A549 (cell line): ENCODE results near the gene KLRD1. TPM values are rescaled to one million over a fixed set of nuclear protein-coding genes. Genes with fewer than 3 reads are reported as not detected.

Experiments used
- ATAC-seq, 2 experiments: fragments of 200-7000 bp in 1 of 2; fragments of >200 bp in 1 of 2; cut with Nextera tagmentation in 1 of 2; cut with Tn5 transposase in 1 of 2; 3 replicates each; pipeline versions ENCODE4 v1.8.0 to v1.9.1; 2018 to 2020; ENCODE audit warnings: mild to moderate bottlenecking in 1 of 2, moderate library complexity in 1 of 2
- CTCF ChIA-PET: fragments of 300-600 bp; sonication (Branson Sonifier 250); formaldehyde crosslinking; extraction: SDS; loops from one replicate; lab custom pipeline; 2021; ENCODE audit warnings: antibody characterized with exemption, inconsistent platforms; lab: Yijun Ruan, JAX
- POLR2A ChIA-PET: fragments of 350-600 bp; formaldehyde crosslinking; extraction: SDS; loops from one replicate; lab custom pipeline; 2021; ENCODE audit warnings: antibody characterized with exemption, inconsistent platforms; lab: Yijun Ruan, JAX
- DNase-seq, 2 experiments: peaks; one replicate each; pipeline versions ENCODE4 v3.0.0 to v3.0.0-alpha.2; 2011 to 2016; ENCODE audit warnings: low read depth in 1 of 2, low spot score in 1 of 2
- FAIRE-seq: peaks from 2 replicates; lab custom pipeline; 2011; peaks lifted over from hg19 to GRCh38; lab: Jason Lieb, UNC
- H3K27ac ChIP-seq, 2 experiments: fragments of >200 bp; sonication (Bioruptor Twin); formaldehyde crosslinking; 3 replicates each; pipeline ENCODE4 v1.5.1; 2016 to 2017
- H3K4me1 ChIP-seq: fragments of >200 bp; sonication (Bioruptor Twin); formaldehyde crosslinking; 3 replicates; pipeline ENCODE4 v1.6.1; 2016
- H3K4me2 ChIP-seq: fragments of >200 bp; sonication (Bioruptor Twin); formaldehyde crosslinking; 3 replicates; pipeline ENCODE4 v1.6.1; 2016
- H3K4me3 ChIP-seq: fragments of >200 bp; sonication (Bioruptor Twin); formaldehyde crosslinking; 3 replicates; pipeline ENCODE4 v1.5.1; 2016
- H3K9me3 ChIP-seq: fragments of >200 bp; sonication (Bioruptor Twin); formaldehyde crosslinking; 3 replicates; pipeline ENCODE4 v1.6.1; 2016
- ATOH8 ChIP-seq: fragments of 250-450 bp; sonication (Bioruptor Pico); IDR thresholded peaks from 2 replicates; pipeline ENCODE4 v1.5.0; 2020; ENCODE audit warnings: low read depth, mild to moderate bottlenecking, moderate library complexity
- BCL3 ChIP-seq: fragments of >200 bp; sonication (Bioruptor Twin); formaldehyde crosslinking; IDR thresholded peaks from 3 replicates; pipeline ENCODE4 v1.6.1; 2016
- BHLHE40 ChIP-seq: IDR thresholded peaks from 2 replicates; pipeline ENCODE4 v1.6.1; 2012; ENCODE audit warnings: low read depth, low read length, inconsistent platforms
- CBX8 ChIP-seq: fragments of 200-600 bp; sonication (generic); IDR thresholded peaks from 2 replicates; pipeline ENCODE4 v1.6.1; 2016
- CHD4 ChIP-seq: fragments of 200-600 bp; sonication (generic); IDR thresholded peaks from 2 replicates; pipeline ENCODE4 v1.6.1; 2016; ENCODE audit warnings: antibody characterized with exemption, mild to moderate bottlenecking, borderline replicate concordance
- E2F6 ChIP-seq: IDR thresholded peaks from 2 replicates; pipeline ENCODE4 v1.6.1; 2012; ENCODE audit warnings: low read depth, borderline replicate concordance
- ELK1 ChIP-seq: fragments of 150-350 bp; IDR thresholded peaks from 2 replicates; pipeline ENCODE4 v1.6.1; 2014; ENCODE audit warnings: low read depth, mild to moderate bottlenecking, low read length
- EP300 ChIP-seq, 2 experiments: fragments of >200 bp; sonication (Bioruptor Twin); formaldehyde crosslinking; IDR thresholded peaks; 2 replicates in 1 of 2; 3 replicates in 1 of 2; pipeline ENCODE4 v1.6.1; 2016 to 2017
- GATA3 ChIP-seq: IDR thresholded peaks from 2 replicates; pipeline ENCODE4 v1.6.1; 2012; ENCODE audit warnings: borderline replicate concordance
- HDAC2 ChIP-seq: fragments of 200-600 bp; sonication (generic); IDR thresholded peaks from 2 replicates; pipeline ENCODE4 v1.6.1; 2016
- HES2 ChIP-seq: fragments of >200 bp; sonication (Bioruptor Twin); formaldehyde crosslinking; IDR thresholded peaks from 2 replicates; pipeline ENCODE4 v1.6.1; 2016
- HOXB13 ChIP-seq: fragments of 250-450 bp; sonication (Bioruptor Pico); IDR thresholded peaks from 2 replicates; pipeline ENCODE4 v1.5.0; 2020; ENCODE audit warnings: low read depth, mild to moderate bottlenecking, moderate library complexity
- HOXB5 ChIP-seq: fragments of 250-450 bp; sonication (Bioruptor Pico); IDR thresholded peaks from 2 replicates; pipeline ENCODE4 v1.5.0; 2020; ENCODE audit warnings: mild to moderate bottlenecking, moderate library complexity
- JUN ChIP-seq, 2 experiments: fragments of >200 bp; sonication (Bioruptor Twin); formaldehyde crosslinking; IDR thresholded peaks; 2 replicates in 1 of 2; 3 replicates in 1 of 2; pipeline ENCODE4 v1.6.1; 2016 to 2017
- NR3C1 ChIP-seq: fragments of >200 bp; sonication (Bioruptor Twin); formaldehyde crosslinking; IDR thresholded peaks from 3 replicates; pipeline ENCODE4 v1.6.1; 2017
- POLR2A ChIP-seq: IDR thresholded peaks from 2 replicates; pipeline ENCODE4 v1.6.1; 2012; ENCODE audit warnings: mild to moderate bottlenecking, low read length
- RAD21 ChIP-seq, 2 experiments: fragments of >200 bp in 1 of 2; sonication (Bioruptor Twin) in 1 of 2; formaldehyde crosslinking in 1 of 2; IDR thresholded peaks in 1 of 2; conservative IDR thresholded peaks in 1 of 2; 2 replicates in 1 of 2; 3 replicates in 1 of 2; pipeline ENCODE4 v1.6.1; 2012 to 2018; ENCODE audit warnings: inconsistent platforms in 1 of 2
- RARB ChIP-seq: fragments of 250-450 bp; sonication (Bioruptor Pico); IDR thresholded peaks from 2 replicates; pipeline ENCODE4 v1.8.0; 2021; ENCODE audit warnings: mild to moderate bottlenecking, moderate library complexity
- RNF2 ChIP-seq: fragments of 200-600 bp; sonication (generic); IDR thresholded peaks from 2 replicates; pipeline ENCODE4 v1.6.1; 2016; ENCODE audit warnings: low read depth, mild to moderate bottlenecking, antibody characterized with exemption, moderate library complexity, borderline replicate concordance
- SMC3 ChIP-seq: fragments of >200 bp; sonication (Bioruptor Twin); formaldehyde crosslinking; IDR thresholded peaks from 3 replicates; pipeline ENCODE4 v1.6.1; 2018; ENCODE audit warnings: inconsistent platforms
- USF2 ChIP-seq: fragments of 450-650 bp; IDR thresholded peaks from 2 replicates; pipeline ENCODE4 v1.6.1; 2014; ENCODE audit warnings: antibody characterized with exemption
- ZFP36 ChIP-seq: fragments of 450-650 bp; IDR thresholded peaks from 2 replicates; pipeline ENCODE4 v1.6.1; 2014; ENCODE audit warnings: borderline replicate concordance; ENCODE audit not compliant: partially characterized antibody
- WGBS: methylation state at CpG from one replicate; pipeline ENCODE4 v1.1.6; 2017; ENCODE audit errors: missing lambda C conversion rate; 5-methylcytosine and 5-hydroxymethylcytosine counted together
- polyA plus RNA-seq, 4 experiments: library from polyadenylated mRNA; depleted of rRNA in 3 of 4; stranded (reverse); fragments of >200 nt; fragmentation: RNase III in 1 of 4; extraction: RNeasy Plus Mini Kit Qiagen cat#74134 plus additional on column Dnase treatment in 1 of 4; gene quantifications; 2 replicates in 3 of 4; 3 replicates in 1 of 4; pipeline ENCODE4 v1.2.3, GENCODE V29; 2011 to 2017

The KLRD1 gene
- polyA plus RNA-seq, 2 of the 4 experiments (the other 2 are of a cell fraction), result 0.01 TPM; not detected in 1

- no peak for FAIRE-seq
- no peak for DNase-seq
- no peak overlapping the region for H3K4me2 ChIP-seq
- peaks cover 10% of the 10 kb centered on the region; the same call in 2 of the 3 replicates for H3K4me1 ChIP-seq
- no peak for ATAC-seq
- no peak overlapping the region for H3K4me3 ChIP-seq
- no peaks in the 10 kb centered on the region for H3K9me3 ChIP-seq
- ChIA-PET CTCF (interaction anchor here (1.3 kb wide), 1 partner anchor 839 kb away, joined by 3 read pairs; no protein-coding TSS in a partner anchor), POLR2A (no interaction called here)
- TF ChIP-seq GATA3, result no peak
- TF ChIP-seq NR3C1, result no peak
- no peak for TF ChIP-seq BCL3
- no peak for TF ChIP-seq RNF2
- no peak for TF ChIP-seq JUN (IDR thresholded peaks at IDR 0.05)
- no peak for TF ChIP-seq POLR2A
- TF ChIP-seq HES2, result no peak
- TF ChIP-seq SMC3, result no peak
- no peak for TF ChIP-seq HOXB5 (CRISPR knock-in tag)
- no peak for TF ChIP-seq CBX8
- TF ChIP-seq RAD21 (conservative IDR thresholded peaks at IDR 0.05 in 1 of 2, IDR thresholded peaks at IDR 0.05 in 1 of 2), result no peak
- TF ChIP-seq HOXB13 (CRISPR knock-in tag), result no peak
- WGBS, result 88% methylated on average over 4 of the region's 4 CpGs
- no peak overlapping the region for H3K27ac ChIP-seq
Observed at GRCh38 chr12:10361084-10361483, 53.4 kb downstream of the KLRD1 start.

- ATAC-seq, result no peak
- POLR2A ChIA-PET, result no interaction called here
Observed at GRCh38 chr12:10361622-10362021, 54.0 kb downstream of the KLRD1 start.

More at GRCh38 chr12:10361622-10362021, 54.0 kb downstream of the KLRD1 start:
- H3K4me3 ChIP-seq, result no peak overlapping the region
- H3K27ac ChIP-seq, result no peak overlapping the region
- 58% methylated on average over 4 of the region's 4 CpGs for WGBS
- H3K4me1 ChIP-seq, result peaks cover 13% of the 10 kb centered on the region; the same call in 2 of the 3 replicates
- FAIRE-seq (no peak), DNase-seq (no peak)
- TF ChIP-seq POLR2A (no peak), ATOH8 (no peak), JUN (IDR thresholded peaks at IDR 0.05) (no peak), EP300 (IDR thresholded peaks at IDR 0.05) (no peak), ELK1 (no peak), USF2 (no peak), HDAC2 (no peak), RARB (CRISPR knock-in tag) (no peak), ZFP36 (no peak), CHD4 (no peak), BHLHE40 (no peak), E2F6 (no peak)
- CTCF ChIA-PET, result interaction anchor here (1.3 kb wide), 1 partner anchor 838 kb away, joined by 3 read pairs; no protein-coding TSS in a partner anchor
- no peak overlapping the region for H3K4me2 ChIP-seq
- no peaks in the 10 kb centered on the region for H3K9me3 ChIP-seq
